HL-60 (cell line): ENCODE results near the gene MAB21L4.

Source experiments
- DNase-seq, 2 experiments: peaks; one replicate each; pipeline ENCODE4 v3.0.0-alpha.2; 2010 to 2020; ENCODE audit warnings: low read depth in 1 of 2, low spot score in 1 of 2
- H3K27ac ChIP-seq: fragments of 250-450 bp; sonication (Bioruptor Pico); replicated peaks from 2 replicates; pipeline ENCODE4 v1.5.1; 2020; ENCODE audit warnings: mild to moderate bottlenecking, moderate library complexity
- H3K27me3 ChIP-seq: fragments of 250-450 bp; sonication (Bioruptor Pico); 2 replicates; pipeline ENCODE4 v1.5.1; 2021; ENCODE audit warnings: mild to moderate bottlenecking, moderate library complexity; ENCODE audit not compliant: insufficient read depth, poor library complexity, severe bottlenecking
- H3K4me3 ChIP-seq: replicated peaks from 2 replicates; pipeline ENCODE4 v1.5.1; 2011; ENCODE audit warnings: mild to moderate bottlenecking, control low read depth, low read length; ENCODE audit not compliant: insufficient read depth
- CTCF ChIP-seq: IDR thresholded peaks from one replicate; pipeline ENCODE4 v1.5.1; 2011; ENCODE audit warnings: low read length, control low read depth, inconsistent platforms; ENCODE audit not compliant: insufficient read depth
- GABPA ChIP-seq: IDR thresholded peaks from 2 replicates; pipeline ENCODE4 v1.6.1; 2012; ENCODE audit warnings: low read depth
- POLR2AphosphoS5 ChIP-seq: IDR thresholded peaks from 2 replicates; pipeline ENCODE4 v1.6.1; 2012; ENCODE audit warnings: low read depth
- REST ChIP-seq: IDR thresholded peaks from 2 replicates; pipeline ENCODE4 v1.6.1; 2012; ENCODE audit warnings: low read depth; ENCODE audit not compliant: insufficient replicate concordance
- SPI1 ChIP-seq: IDR thresholded peaks from 2 replicates; pipeline ENCODE4 v1.6.1; 2012; ENCODE audit warnings: low read depth, mild to moderate bottlenecking, borderline replicate concordance

MAB21L4 gene

GRCh38 chr2:240892356-240892755, 3.6 kb downstream of the MAB21L4 start:
- Histone ChIP-seq H3K27me3 (no peaks in the 10 kb centered on the region), H3K27ac (no peak overlapping the region), H3K4me3 (no peak overlapping the region)
- DNase-seq: no peak
- TF ChIP-seq REST (no peak), GABPA (no peak), POLR2AphosphoS5 (no peak), SPI1 (no peak), CTCF (no peak)

- Histone ChIP-seq H3K27ac (no peak overlapping the region), H3K27me3 (no peaks in the 10 kb centered on the region), H3K4me3 (no peak overlapping the region)
- no peak for TF ChIP-seq CTCF
- TF ChIP-seq POLR2AphosphoS5: no peak
- no peak for TF ChIP-seq REST
- no peak for DNase-seq
Observed at GRCh38 chr2:240891492-240892340, 4.2 kb downstream of the MAB21L4 start.

- TF ChIP-seq POLR2AphosphoS5 (no peak), GABPA (no peak), REST (no peak), CTCF (no peak), SPI1 (no peak)
- no peak overlapping the region for H3K4me3 ChIP-seq
- no peak overlapping the region for H3K27ac ChIP-seq
- H3K27me3 ChIP-seq: no peaks in the 10 kb centered on the region
- DNase-seq: no peak
Observed at GRCh38 chr2:240890691-240891090, 5.3 kb downstream of the MAB21L4 start.
